Neural cell (in vitro differentiated cells): ENCODE results near the gene ANGPTL7. TPM values are rescaled to one million over a fixed set of nuclear protein-coding genes. Genes with fewer than 3 reads are reported as not detected.

Experiments
- H2AFZ ChIP-seq: fragments of 200-600, 300-800 bp; sonication (generic), shearing (Covaris generic); 2 replicates; pipeline ENCODE4 v1.6.0; 2014; ENCODE audit warnings: low read depth, mild to moderate bottlenecking, antibody characterized with exemption, low read length, moderate library complexity
- H3F3A ChIP-seq: fragments of 200-600 bp; shearing (Covaris generic); 2 replicates; pipeline ENCODE4 v1.6.1; 2016; ENCODE audit warnings: mild to moderate bottlenecking, moderate library complexity, mixed read lengths, antibody characterized with exemption, low read length; ENCODE audit not compliant: insufficient read depth, poor library complexity, severe bottlenecking
- H3K27ac ChIP-seq: fragments of 200-600, 300-800 bp; sonication (generic), shearing (Covaris generic); 2 replicates; pipeline ENCODE4 v1.5.1; 2014; ENCODE audit warnings: mild to moderate bottlenecking, low read length, moderate library complexity
- H3K27me3 ChIP-seq: fragments of 300-800, 200-600 bp; sonication (generic), shearing (Covaris generic); 2 replicates; pipeline ENCODE4 v1.6.0; 2014; ENCODE audit warnings: mild to moderate bottlenecking, low read depth, low read length, moderate library complexity; ENCODE audit not compliant: insufficient read depth
- H3K36me3 ChIP-seq: fragments of 300-800, 200-600 bp; sonication (generic), shearing (Covaris generic); 2 replicates; pipeline ENCODE4 v1.5.1; 2014; ENCODE audit warnings: mild to moderate bottlenecking, antibody characterized with exemption, low read length, moderate library complexity; ENCODE audit not compliant: insufficient read depth
- H3K4me2 ChIP-seq: fragments of 300-800, 200-600 bp; sonication (generic), shearing (Covaris generic); 2 replicates; pipeline ENCODE4 v1.6.0; 2014; ENCODE audit warnings: mild to moderate bottlenecking, low read length
- H3K4me3 ChIP-seq: fragments of 300-800, 200-600 bp; sonication (generic), shearing (Covaris generic); 2 replicates; pipeline ENCODE4 v1.5.1; 2014; ENCODE audit warnings: mild to moderate bottlenecking, low read length, moderate library complexity
- H3K79me2 ChIP-seq: fragments of 200-600 bp; shearing (Covaris generic); replicated peaks from 2 replicates; pipeline ENCODE4 v1.6.0; 2014; ENCODE audit warnings: mild to moderate bottlenecking, low read length, moderate library complexity; ENCODE audit not compliant: insufficient read depth
- H3K9ac ChIP-seq: fragments of 300-800, 200-600 bp; sonication (generic), shearing (Covaris generic); 2 replicates; pipeline ENCODE4 v1.6.1; 2016; ENCODE audit warnings: mild to moderate bottlenecking, low read length, mixed read lengths
- H3K9me2 ChIP-seq: fragments of 200-600 bp; shearing (Covaris generic); 2 replicates; pipeline ENCODE4 v1.6.1; 2016; ENCODE audit warnings: mild to moderate bottlenecking, low read length, mixed read lengths; ENCODE audit not compliant: insufficient read depth
- H3K9me3 ChIP-seq: fragments of 200-600, 300-800 bp; sonication (generic), shearing (Covaris generic); 2 replicates; pipeline ENCODE4 v1.6.1; 2016; ENCODE audit warnings: mild to moderate bottlenecking, mixed run types, low read length, moderate library complexity, mixed read lengths
- H4K20me1 ChIP-seq: fragments of 200-600 bp; shearing (Covaris generic); 2 replicates; pipeline ENCODE4 v1.6.1; 2016; ENCODE audit warnings: mild to moderate bottlenecking, mixed run types; ENCODE audit not compliant: insufficient read depth
- EP300 ChIP-seq: fragments of 450-650 bp; conservative IDR thresholded peaks from 2 replicates; pipeline ENCODE4 v1.6.1; 2014; ENCODE audit warnings: antibody characterized with exemption, mild to moderate bottlenecking, moderate library complexity; ENCODE audit not compliant: poor library complexity, severe bottlenecking
- EZH2 ChIP-seq: fragments of 200-600, 300-800 bp; shearing (Covaris generic), sonication (generic); IDR thresholded peaks from 2 replicates; pipeline ENCODE4 v1.6.1; 2014; ENCODE audit warnings: antibody characterized with exemption, low read length, borderline replicate concordance, mild to moderate bottlenecking; ENCODE audit not compliant: insufficient read depth, poor library complexity, severe bottlenecking
- MXI1 ChIP-seq: fragments of 450-650 bp; conservative IDR thresholded peaks from 2 replicates; pipeline ENCODE4 v1.6.1; 2014; ENCODE audit warnings: antibody characterized with exemption, mild to moderate bottlenecking; ENCODE audit not compliant: poor library complexity, severe bottlenecking
- POLR2AphosphoS5 ChIP-seq: IDR thresholded peaks from 2 replicates; pipeline ENCODE4 v1.6.1; 2012
- RAD21 ChIP-seq: fragments of 450-650 bp; conservative IDR thresholded peaks from 2 replicates; pipeline ENCODE4 v1.6.1; 2014; ENCODE audit warnings: antibody characterized with exemption, mild to moderate bottlenecking, moderate library complexity
- SMC3 ChIP-seq: fragments of 450-650 bp; conservative IDR thresholded peaks from 2 replicates; pipeline ENCODE4 v1.6.1; 2014; ENCODE audit warnings: antibody characterized with exemption, mild to moderate bottlenecking, moderate library complexity; ENCODE audit not compliant: poor library complexity
- TAF1 ChIP-seq: IDR thresholded peaks from 2 replicates; pipeline ENCODE4 v1.6.1; 2012; ENCODE audit warnings: low read depth
- polyA plus RNA-seq: library from polyadenylated mRNA; depleted of rRNA; stranded (reverse); fragments of >200 nt; gene quantifications from 2 replicates; pipeline ENCODE4 v1.2.3, GENCODE V29; 2014
- TF ChIP-seq, protein P1 (sequence below): fragments of 450-650 bp; IDR thresholded peaks from 2 replicates; pipeline ENCODE4 v1.5.1; 2014; ENCODE audit warnings: antibody characterized with exemption, mild to moderate bottlenecking, moderate library complexity; ENCODE audit not compliant: poor library complexity, severe bottlenecking
- TF ChIP-seq, protein P2 (sequence below): IDR thresholded peaks from 2 replicates; pipeline ENCODE4 v1.6.1; 2012; ENCODE audit warnings: borderline replicate concordance

Gene ANGPTL7
- polyA plus RNA-seq, 1 donor from 2014 or later, result not detected

DNA sequence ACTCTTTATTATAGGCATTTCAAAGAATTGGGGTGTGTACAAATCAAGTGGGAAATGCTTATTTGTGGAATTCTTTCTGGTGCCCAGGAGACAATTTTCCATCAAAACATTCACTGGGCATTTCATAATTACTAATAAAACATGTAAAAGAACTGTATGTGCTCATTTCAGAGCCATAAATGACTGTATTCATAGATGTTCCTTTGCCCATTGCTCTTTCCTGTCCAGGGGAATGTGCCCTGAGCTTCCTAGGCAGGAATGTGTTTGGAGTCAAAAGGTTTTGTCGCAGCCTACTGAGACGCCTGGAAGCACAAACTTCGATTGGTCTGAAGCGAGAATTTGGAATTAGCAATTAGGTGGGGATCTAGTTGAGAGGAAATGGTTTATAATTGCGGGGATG, 45.8 kb upstream of the ANGPTL7 start:
- Histone ChIP-seq H4K20me1 (no peaks in the 10 kb centered on the region), H3K9me3 (no peaks in the 10 kb centered on the region), H3K9ac (no peak overlapping the region), H3K4me2 (no peak overlapping the region), H2AFZ (no peak overlapping the region), H3K4me3 (no peak overlapping the region), H3F3A (no peaks in the 10 kb centered on the region), H3K27ac (no peak overlapping the region), H3K9me2 (no peaks in the 10 kb centered on the region), H3K36me3 (no peaks in the 10 kb centered on the region), H3K27me3 (no peaks in the 10 kb centered on the region), H3K79me2 (no peaks in the 10 kb centered on the region)
- no peak for TF ChIP-seq MXI1
- TF ChIP-seq RAD21, result no peak
- TF ChIP-seq TAF1, result no peak
- no peak for TF ChIP-seq POLR2AphosphoS5
- no peak for TF ChIP-seq SMC3
- TF ChIP-seq, protein P1, sequence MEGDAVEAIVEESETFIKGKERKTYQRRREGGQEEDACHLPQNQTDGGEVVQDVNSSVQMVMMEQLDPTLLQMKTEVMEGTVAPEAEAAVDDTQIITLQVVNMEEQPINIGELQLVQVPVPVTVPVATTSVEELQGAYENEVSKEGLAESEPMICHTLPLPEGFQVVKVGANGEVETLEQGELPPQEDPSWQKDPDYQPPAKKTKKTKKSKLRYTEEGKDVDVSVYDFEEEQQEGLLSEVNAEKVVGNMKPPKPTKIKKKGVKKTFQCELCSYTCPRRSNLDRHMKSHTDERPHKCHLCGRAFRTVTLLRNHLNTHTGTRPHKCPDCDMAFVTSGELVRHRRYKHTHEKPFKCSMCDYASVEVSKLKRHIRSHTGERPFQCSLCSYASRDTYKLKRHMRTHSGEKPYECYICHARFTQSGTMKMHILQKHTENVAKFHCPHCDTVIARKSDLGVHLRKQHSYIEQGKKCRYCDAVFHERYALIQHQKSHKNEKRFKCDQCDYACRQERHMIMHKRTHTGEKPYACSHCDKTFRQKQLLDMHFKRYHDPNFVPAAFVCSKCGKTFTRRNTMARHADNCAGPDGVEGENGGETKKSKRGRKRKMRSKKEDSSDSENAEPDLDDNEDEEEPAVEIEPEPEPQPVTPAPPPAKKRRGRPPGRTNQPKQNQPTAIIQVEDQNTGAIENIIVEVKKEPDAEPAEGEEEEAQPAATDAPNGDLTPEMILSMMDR, result no peak
- TF ChIP-seq EP300, result no peak
- no peak for TF ChIP-seq EZH2
- TF ChIP-seq, protein P2, sequence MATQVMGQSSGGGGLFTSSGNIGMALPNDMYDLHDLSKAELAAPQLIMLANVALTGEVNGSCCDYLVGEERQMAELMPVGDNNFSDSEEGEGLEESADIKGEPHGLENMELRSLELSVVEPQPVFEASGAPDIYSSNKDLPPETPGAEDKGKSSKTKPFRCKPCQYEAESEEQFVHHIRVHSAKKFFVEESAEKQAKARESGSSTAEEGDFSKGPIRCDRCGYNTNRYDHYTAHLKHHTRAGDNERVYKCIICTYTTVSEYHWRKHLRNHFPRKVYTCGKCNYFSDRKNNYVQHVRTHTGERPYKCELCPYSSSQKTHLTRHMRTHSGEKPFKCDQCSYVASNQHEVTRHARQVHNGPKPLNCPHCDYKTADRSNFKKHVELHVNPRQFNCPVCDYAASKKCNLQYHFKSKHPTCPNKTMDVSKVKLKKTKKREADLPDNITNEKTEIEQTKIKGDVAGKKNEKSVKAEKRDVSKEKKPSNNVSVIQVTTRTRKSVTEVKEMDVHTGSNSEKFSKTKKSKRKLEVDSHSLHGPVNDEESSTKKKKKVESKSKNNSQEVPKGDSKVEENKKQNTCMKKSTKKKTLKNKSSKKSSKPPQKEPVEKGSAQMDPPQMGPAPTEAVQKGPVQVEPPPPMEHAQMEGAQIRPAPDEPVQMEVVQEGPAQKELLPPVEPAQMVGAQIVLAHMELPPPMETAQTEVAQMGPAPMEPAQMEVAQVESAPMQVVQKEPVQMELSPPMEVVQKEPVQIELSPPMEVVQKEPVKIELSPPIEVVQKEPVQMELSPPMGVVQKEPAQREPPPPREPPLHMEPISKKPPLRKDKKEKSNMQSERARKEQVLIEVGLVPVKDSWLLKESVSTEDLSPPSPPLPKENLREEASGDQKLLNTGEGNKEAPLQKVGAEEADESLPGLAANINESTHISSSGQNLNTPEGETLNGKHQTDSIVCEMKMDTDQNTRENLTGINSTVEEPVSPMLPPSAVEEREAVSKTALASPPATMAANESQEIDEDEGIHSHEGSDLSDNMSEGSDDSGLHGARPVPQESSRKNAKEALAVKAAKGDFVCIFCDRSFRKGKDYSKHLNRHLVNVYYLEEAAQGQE, result no peak

DNA sequence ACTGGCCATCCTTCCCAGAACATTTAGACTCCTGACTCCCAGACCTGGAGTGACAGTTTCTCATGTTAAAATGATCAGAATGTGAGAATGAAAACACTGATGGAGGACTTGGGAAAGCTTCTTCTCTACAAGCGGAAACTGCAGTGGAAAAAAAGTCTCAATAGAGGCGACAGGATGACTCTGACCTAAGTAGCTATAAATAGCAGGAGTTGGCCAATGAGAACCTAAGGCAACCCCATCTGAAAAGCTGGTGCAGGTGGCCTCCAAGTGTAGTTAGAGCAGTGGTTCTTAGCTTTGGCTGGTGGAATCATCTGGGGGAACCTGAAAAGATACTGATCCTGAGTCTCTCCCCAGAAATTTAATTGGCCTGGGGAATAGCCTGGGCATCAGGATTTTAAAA, 45.2 kb upstream of the ANGPTL7 start:
- Histone ChIP-seq H3K36me3 (no peaks in the 10 kb centered on the region), H3K27ac (no peak overlapping the region), H3K9ac (no peak overlapping the region), H3K4me3 (no peak overlapping the region), H3K27me3 (no peaks in the 10 kb centered on the region), H3K79me2 (no peaks in the 10 kb centered on the region), H3K9me2 (no peaks in the 10 kb centered on the region), H3K9me3 (no peaks in the 10 kb centered on the region), H2AFZ (no peak overlapping the region), H3F3A (no peaks in the 10 kb centered on the region), H4K20me1 (no peaks in the 10 kb centered on the region), H3K4me2 (no peak overlapping the region)
- TF ChIP-seq RAD21, result no peak
- no peak for TF ChIP-seq TAF1
- TF ChIP-seq EZH2, result no peak
- TF ChIP-seq, protein P2, result no peak
- TF ChIP-seq, protein P1, result no peak
